T-helper 1 cell (primary cell): ENCODE data around the gene RAB34.
"Not testable (repeated sequence)": the region's sequence is repeated elsewhere in the genome, so short reads cannot be mapped to it uniquely, and the experiment has no call there.

ENCODE experiments used
- DNase-seq, 5 donors: peaks; one replicate each; pipeline ENCODE4 v3.0.0-alpha.2; 2012 to 2020

Gene RAB34

GRCh38 chr17:28726627-28727491 is 9.2 kb upstream of the RAB34 start:
- DNase-seq, result peak; percentile 78 to 90 (median 87)

GRCh38 chr17:28726226-28726626 is 8.6 kb upstream of the RAB34 start, which contains the start of gene TLCD1:
TSS of gene TLCD1 (minus strand) at chr17:28726233. CDS start at chr17:28726097, 136 bp downstream.
- DNase-seq, result peak; percentile 42 to 79 (median 60)

GRCh38 chr17:28725660-28726225 is 8.1 kb upstream of the RAB34 start:
- DNase-seq, result peak in 1 of 5 donors; percentile 54

GRCh38 chr17:28725166-28725659 is 7.5 kb upstream of the RAB34 start:
- DNase-seq, result no peak

GRCh38 chr17:28724500-28725165 is 7.0 kb upstream of the RAB34 start:
- no peak for DNase-seq

- not testable (repeated sequence) for DNase-seq
Observed at GRCh38 chr17:28723836-28724499, 6.3 kb upstream of the RAB34 start.

- DNase-seq, result no peak
Observed at GRCh38 chr17:28723159-28723835, 5.6 kb upstream of the RAB34 start.

GRCh38 chr17:28722417-28723158 is 4.9 kb upstream of the RAB34 start:
- no peak for DNase-seq

GRCh38 chr17:28720997-28721329 is 3.3 kb upstream of the RAB34 start:
- not testable (repeated sequence) for DNase-seq

GRCh38 chr17:28720247-28720996 is 2.8 kb upstream of the RAB34 start:
- DNase-seq, result peak in 1 of 5 donors; percentile 41

- DNase-seq, result no peak
Observed at GRCh38 chr17:28719021-28719433, 1.4 kb upstream of the RAB34 start.

- no peak for DNase-seq
Observed at GRCh38 chr17:28718333-28719020, 809 bp upstream of the RAB34 start.

- DNase-seq, result peak in 1 of 5 donors; percentile 15
Observed at GRCh38 chr17:28716740-28717577, 709 bp downstream of the RAB34 start.

GRCh38 chr17:28715217-28715616 is 2.5 kb downstream of the RAB34 start:
- DNase-seq, result no peak

GRCh38 chr17:28714281-28714680 is 3.4 kb downstream of the RAB34 start:
- no peak for DNase-seq

GRCh38 chr17:28712705-28713415 is 4.8 kb downstream of the RAB34 start:
- no peak for DNase-seq

- peak; percentile 43 to 73 (median 55) for DNase-seq
Observed at GRCh38 chr17:28712032-28712704, 5.5 kb downstream of the RAB34 start.

GRCh38 chr17:28711723-28712031 is 6.0 kb downstream of the RAB34 start, which contains the start of gene PROCA1:
TSS of gene PROCA1 (minus strand) at chr17:28711888. CDS start at chr17:28711660, 228 bp downstream.
- DNase-seq, result peak in 2 of 5 donors; percentile 28 to 36
